GM12864 (cell line): ENCODE data around the gene KPNA3.

ENCODE experiments used
- DNase-seq: peaks from one replicate; pipeline ENCODE4 v3.0.0-alpha.2; 2011; ENCODE audit warnings: low read depth
- H3K4me3 ChIP-seq: 2 replicates; pipeline ENCODE4 v1.5.1; 2011; ENCODE audit warnings: mild to moderate bottlenecking, low read depth, low read length, control low read depth
- TF ChIP-seq, protein P1 (sequence below): IDR thresholded peaks from 2 replicates; pipeline ENCODE4 v1.5.1; 2011; ENCODE audit warnings: low read depth, mild to moderate bottlenecking, moderate library complexity, low read length, control low read depth, inconsistent platforms; ENCODE audit errors: missing control alignments

KPNA3 gene

DNA sequence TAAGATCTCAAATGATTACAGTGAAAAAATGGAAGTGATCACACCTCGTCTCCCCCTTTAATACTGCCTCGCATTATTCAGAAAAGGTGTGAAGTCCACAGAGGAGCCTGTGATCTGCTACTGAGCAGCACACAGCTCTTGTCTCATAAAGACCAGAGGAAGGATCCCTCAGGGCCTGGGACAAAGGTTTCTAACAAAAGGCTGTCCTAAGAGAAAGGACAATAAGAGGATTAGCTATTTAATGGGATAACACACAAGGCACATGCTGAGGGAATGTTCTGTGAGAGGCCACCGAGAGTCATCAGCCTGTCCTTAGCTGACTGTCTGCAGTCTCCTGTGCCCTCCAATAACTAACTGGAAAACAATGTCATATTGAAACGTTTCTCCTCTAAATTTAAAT is 127.9 kb downstream of the KPNA3 start:
- DNase-seq = no peak
- TF ChIP-seq, protein P1, sequence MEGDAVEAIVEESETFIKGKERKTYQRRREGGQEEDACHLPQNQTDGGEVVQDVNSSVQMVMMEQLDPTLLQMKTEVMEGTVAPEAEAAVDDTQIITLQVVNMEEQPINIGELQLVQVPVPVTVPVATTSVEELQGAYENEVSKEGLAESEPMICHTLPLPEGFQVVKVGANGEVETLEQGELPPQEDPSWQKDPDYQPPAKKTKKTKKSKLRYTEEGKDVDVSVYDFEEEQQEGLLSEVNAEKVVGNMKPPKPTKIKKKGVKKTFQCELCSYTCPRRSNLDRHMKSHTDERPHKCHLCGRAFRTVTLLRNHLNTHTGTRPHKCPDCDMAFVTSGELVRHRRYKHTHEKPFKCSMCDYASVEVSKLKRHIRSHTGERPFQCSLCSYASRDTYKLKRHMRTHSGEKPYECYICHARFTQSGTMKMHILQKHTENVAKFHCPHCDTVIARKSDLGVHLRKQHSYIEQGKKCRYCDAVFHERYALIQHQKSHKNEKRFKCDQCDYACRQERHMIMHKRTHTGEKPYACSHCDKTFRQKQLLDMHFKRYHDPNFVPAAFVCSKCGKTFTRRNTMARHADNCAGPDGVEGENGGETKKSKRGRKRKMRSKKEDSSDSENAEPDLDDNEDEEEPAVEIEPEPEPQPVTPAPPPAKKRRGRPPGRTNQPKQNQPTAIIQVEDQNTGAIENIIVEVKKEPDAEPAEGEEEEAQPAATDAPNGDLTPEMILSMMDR = no peak
- H3K4me3 ChIP-seq = no peak overlapping the region

DNA sequence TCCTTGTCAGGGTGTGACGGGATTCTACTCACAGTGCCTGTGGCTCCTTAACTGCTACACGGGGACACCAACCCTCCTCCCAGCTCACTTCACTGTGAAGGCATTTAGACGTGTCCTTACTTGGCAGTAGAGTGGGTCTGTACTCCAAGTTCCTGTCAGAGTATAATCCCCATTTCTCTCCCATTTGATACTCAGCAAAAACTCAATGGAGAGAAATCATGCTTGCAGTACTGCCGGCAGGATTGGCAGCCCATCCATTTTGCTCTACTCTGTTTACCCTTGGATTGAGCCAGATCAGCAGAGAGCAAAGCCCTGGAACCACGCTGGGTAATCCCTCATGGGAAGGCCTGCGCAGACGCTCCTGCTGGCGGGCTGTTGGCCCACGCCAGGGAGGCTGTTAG is 135.2 kb downstream of the KPNA3 start:
- DNase-seq = no peak

DNA sequence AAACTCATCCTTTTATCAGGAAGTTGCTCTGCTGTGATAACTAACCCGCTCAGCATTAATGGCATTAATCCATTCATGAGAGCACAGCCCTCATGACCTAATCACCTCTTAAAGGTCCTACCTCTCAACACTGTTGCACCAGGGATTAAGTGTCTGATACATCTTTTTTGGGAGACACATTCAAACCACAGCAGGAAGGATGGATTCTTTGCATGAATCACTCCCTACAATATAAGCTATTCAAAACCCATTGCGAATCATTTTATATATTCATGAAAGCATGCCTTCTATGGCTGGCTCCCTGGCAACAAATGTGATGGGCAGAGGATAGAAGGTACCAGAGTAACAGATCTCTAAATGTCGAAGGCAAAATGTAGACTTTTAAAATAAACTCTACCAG is 136.6 kb downstream of the KPNA3 start:
- no peak for DNase-seq

More for the DNA sequence above, 135.2 kb downstream of the KPNA3 start:
- TF ChIP-seq, protein P1 = no peak
- no peak overlapping the region for H3K4me3 ChIP-seq

GRCh38 chr13:49654011-49654410 is 138.5 kb downstream of the KPNA3 start:
- no peak for DNase-seq
- H3K4me3 ChIP-seq = no peak overlapping the region
- TF ChIP-seq, protein P1 = no peak

More for the DNA sequence above, 136.6 kb downstream of the KPNA3 start:
- H3K4me3 ChIP-seq = no peak overlapping the region
- TF ChIP-seq, protein P1 = no peak

DNA sequence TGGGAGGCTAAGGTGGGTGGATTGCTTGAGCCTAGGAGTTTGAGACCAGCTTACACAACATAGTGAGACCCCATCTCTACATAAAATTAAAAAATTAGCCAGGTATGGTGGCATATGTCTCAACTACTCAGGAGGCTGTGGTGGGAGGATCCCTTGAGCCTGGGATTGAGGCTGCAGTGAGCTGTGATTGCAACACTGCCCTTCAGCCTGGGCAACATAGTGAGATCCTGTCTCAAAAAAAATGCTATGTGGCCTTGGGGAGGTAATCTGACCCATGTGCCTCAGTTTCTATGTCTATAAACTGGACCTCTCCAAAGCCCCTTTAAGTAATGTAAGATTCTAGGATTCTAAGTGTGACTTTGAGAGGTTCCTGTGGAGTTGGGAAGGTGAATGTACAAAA is 139.0 kb downstream of the KPNA3 start:
- TF ChIP-seq, protein P1 = no peak
- no peak for DNase-seq
- H3K4me3 ChIP-seq = no peak overlapping the region

GRCh38 chr13:49652355-49653305 is 139.9 kb downstream of the KPNA3 start:
- TF ChIP-seq, protein P1 = peak; percentile 35
- no peak for DNase-seq
- no peak overlapping the region for H3K4me3 ChIP-seq
